NCI-H524 treated with DMSO at 0.1 percent for 48 hours (cell line): ENCODE data around the gene RPL10A.

Experiments used
- DNase-seq: peaks from one replicate; lab custom pipeline; 2025; lab: John Stamatoyannopoulos, UW

Gene RPL10A

DNA sequence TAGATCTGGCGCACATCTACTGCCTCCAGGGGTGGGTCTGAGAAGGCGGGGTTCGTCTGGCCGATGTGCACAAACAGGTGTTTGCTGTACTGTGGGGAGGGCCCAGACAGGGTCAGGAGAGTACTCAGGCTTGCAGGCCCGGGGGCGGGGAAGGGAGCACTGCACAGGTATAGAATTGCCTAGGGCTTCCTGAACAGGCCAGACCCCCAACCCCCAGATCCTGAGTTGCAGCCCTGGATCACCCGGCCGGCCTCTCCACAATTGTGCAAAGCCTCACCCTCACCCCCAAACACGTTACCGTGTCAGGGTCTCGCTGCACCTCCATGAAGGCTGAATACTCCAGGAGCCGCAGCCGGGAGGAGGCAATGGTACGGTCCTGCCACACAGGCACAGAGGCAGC lies 7.8 kb downstream of the RPL10A start:
- DNase-seq = no peak

GRCh38 chr6:35477028-35477427 lies 8.8 kb downstream of the RPL10A start:
- no peak for DNase-seq

DNA sequence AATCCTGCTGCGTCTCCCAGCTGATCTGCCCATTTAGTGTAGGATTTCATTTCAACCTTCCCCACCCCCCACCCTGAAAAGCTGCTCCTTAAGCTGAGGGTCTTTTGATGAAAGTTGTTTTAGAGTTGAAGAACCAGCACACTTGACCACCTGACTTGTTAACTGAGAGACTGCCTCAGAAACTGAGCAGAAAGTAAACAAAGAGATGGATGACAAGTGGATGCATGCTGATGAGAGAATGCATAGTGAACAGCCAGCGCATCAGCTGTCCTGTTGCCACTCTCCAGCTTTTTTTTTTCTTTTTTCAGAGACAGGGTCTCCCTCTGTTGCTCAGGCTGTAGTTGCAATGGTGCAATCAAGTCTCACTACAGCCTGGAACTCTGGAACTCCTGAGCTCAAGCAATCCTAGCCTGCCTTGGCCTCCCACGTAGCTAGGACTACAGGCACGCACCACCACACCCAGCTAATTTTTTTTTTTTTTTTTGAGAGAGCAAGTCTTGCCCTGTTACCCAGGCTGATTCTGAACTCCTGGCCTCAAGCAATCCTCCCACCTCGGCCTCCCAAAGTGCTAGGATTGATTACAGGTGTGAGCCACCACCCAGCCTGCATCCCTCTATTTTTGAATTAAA lies 9.5 kb downstream of the RPL10A start:
- no peak for DNase-seq

DNA sequence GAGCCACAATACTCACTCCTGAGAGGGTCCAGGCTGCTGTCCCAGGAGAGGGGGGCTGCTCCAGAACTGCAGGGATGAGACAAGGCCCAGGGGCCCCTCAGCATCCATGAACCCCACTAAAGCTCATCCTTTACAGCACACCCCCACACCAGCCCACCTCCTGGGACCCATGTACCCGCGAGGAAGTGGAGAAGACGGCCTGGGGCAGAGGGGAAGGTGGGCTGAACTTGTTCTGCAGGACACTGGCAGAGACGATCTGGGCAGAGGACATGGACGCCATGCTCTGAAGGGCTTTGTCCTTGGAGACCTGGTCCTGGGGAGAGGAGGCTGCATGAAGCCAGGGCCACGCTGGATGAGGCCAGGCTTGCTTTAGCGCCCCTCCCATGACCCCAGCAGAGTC lies 10.1 kb downstream of the RPL10A start:
- no peak for DNase-seq

DNA sequence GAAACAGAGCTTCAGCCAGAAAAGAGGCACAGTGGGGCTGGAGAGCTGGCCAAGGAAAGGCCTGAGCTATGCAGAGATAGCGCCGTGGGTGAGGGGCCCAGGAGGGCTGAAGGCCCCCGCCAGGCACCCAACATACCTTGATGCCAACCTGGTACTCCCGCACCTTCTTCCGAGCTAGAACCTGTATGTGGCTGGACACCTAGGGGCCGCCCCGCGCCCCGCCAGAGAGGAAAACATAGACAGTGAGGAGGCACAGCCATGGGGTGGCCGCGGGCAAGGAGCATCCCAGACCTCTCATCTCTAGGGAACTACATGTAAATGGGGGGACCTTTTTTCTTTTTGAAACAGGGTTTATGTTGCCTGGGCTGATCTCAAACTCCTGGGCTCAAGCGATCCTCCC lies 12.0 kb downstream of the RPL10A start:
- DNase-seq = no peak

- no peak for DNase-seq
Measured at GRCh38 chr6:35481226-35481625, 13.0 kb downstream of the RPL10A start.

- no peak for DNase-seq
Measured at GRCh38 chr6:35483062-35483461, 14.9 kb downstream of the RPL10A start.

GRCh38 chr6:35483490-35483889 lies 15.3 kb downstream of the RPL10A start:
- peak; percentile 25 for DNase-seq

DNA sequence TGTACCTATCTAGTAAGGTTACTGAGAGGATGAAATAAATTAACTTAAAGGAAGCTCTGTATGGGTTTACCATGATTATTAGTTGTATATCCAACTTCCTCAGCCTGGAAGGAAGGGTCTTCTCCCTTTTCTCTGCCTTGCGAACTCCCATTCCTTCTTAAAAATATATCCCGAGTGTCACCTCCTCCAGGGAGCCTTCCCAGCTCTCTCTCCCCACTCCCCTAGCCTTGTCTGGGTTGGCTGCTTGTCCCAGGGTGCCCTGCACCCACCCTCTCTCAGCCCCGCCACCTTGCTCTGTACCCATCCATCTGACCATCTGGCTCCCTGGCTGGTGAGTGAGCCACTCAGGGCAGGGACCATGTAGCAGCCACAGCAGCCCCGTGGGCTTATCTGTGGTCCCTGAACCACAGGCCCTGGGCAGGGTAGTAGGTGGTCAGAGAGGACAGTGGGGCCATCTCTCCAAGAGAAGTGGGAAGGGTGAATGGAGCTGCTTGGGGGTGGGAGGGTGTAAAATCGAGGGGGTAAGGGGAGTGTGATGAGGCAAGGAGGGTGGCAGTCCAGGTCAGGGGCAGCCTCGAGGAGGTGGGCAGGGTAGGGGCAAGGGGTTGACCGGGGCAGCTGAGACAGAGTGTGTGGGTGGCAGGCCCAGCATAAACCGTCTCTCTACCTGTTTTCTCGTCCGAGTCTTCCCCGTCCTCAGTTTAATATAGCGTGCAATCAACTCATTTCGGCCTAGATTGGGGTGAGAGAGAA lies 15.9 kb downstream of the RPL10A start:
- no peak for DNase-seq

GRCh38 chr6:35484921-35485392 lies 16.8 kb downstream of the RPL10A start:
- no peak for DNase-seq

DNA sequence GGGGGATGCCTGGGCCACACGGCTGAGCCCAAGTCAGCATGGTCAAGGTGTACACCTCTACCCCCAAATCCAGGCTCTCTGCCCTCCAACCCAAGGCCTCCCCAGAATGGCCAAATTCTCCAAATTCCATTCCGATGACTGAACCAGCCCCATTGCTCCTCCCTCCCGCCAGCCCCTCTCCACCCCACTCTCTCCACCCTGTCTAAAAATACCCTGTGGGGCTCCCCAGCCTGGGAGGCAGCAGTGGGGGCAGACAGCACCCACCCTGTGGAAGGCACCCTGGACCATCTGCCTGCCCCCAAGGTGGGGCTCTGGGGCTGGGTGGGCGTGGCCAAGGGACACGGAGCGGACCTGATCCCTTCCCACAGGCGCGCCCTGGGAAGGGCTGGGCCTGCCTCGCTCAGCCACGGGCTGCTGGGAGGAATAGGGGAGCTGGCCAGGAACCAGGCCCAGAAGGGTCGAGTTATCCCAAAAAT lies 17.2 kb downstream of the RPL10A start:
- DNase-seq = no peak

- no peak for DNase-seq
Measured at GRCh38 chr6:35486005-35486925, 18.1 kb downstream of the RPL10A start.

- DNase-seq = no peak
Measured at GRCh38 chr6:35487658-35488516, 19.7 kb downstream of the RPL10A start.

GRCh38 chr6:35488517-35488862 lies 20.3 kb downstream of the RPL10A start:
- no peak for DNase-seq

DNA sequence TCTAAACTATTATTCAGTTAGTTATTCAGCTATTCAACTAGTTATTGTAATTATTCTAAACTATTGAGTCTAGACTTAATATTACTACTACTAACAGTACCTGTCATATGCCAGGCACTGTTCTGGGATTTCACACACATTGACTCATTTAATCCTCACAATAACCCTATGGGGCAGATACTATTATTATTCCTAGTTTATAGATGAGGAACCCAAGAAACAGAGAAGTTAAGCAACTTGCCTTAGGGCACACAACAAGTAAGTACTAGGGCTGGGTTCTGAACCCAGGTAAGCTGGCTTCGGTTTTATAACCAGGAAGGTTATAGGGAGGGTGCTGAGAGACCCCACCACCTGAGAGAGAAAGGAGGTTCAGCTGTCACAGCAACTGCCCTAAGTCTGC lies 20.9 kb downstream of the RPL10A start:
- DNase-seq = no peak

GRCh38 chr6:35489995-35490791 lies 22.0 kb downstream of the RPL10A start:
- DNase-seq = peak; percentile 31

- DNase-seq = no peak
Measured at GRCh38 chr6:35490821-35491557, 22.8 kb downstream of the RPL10A start.

DNA sequence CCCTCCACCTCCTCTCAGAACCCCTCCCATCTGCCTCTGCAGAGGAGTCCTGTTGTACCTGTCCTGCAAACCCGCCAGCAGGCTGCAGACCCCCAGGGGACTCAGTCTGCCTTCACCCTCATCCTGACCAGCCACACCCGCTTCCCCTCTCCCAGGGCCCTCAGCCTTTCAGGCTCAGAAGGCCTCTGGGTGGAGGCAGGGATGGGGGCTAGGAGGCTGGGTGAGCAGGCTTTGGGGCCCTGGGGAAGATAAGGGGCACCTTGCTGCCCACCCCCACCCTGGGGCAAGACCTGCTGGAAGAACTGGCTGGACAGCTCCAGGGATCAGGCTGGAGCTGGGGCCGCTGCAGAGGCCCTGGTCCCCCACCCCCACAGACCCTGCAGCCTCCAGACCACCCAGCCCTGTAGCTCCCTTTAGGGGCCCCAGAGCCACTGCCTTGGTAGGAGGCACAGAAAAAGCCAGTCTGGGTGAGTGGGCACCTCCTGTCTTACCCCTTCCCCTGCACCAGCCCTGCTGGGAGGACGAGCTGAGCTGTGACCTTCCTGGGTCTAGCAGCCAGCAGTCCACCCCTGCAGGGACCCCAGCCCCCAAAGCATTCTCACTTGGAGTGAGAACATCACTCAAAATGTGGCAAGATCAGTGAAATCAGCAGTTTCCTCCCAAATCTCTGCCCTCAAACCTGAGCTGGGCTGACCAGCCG lies 23.5 kb downstream of the RPL10A start:
- no peak for DNase-seq

DNA sequence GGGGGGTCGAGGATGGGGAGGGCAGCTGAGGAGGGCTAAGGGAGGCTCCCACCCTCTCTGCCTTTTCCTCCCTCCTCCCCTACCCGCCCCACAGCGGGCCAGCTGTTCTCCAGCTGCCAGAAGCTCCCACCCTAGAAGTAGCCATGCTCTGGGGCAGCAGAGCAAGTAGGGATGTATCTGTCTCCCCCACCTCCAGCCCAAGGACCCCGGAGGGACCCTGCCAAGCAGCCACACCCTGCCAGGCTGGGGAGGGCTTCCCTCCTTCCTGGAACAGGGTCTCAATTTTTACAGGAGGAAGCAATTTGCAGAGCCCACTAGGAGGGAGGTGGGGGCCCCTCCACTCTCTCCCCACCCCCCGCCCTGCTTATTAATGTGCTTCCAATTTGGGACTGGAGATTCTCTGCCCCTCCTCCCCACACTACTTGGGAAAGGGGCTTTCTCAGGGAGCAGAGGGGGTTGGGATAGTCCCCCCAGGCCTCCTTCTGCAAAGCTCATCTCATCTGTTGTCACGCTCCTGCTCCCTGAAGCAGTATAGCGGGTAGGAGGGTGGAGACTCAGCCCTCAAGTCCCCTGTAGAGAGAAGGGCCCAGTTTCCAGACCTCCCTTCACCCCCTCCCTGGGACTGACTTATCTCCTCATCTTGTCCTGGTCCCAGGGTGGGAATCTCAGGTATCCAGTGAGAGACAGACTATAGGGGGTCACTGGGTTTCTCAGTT lies 24.2 kb downstream of the RPL10A start:
- DNase-seq = no peak
